Measurements from ENCODE around the gene DNAJA2. TPM values are rescaled to one million over a fixed set of nuclear protein-coding genes. Genes with fewer than 3 reads are reported as not detected.

Gene DNAJA2
- total RNA-seq, 3 donors from 2014 or later (not counting 1 experiment from before 2014, with no cell fraction given), result 71.8 to 83.2 (median 74.5) TPM

GRCh38 chr16:46928811-46929210 is 44.7 kb downstream of the DNAJA2 start:
- DNase-seq (no peak), ATAC-seq (no peak)
- intact Hi-C loops (cut with micrococcal nuclease), result no loop called here
- WGBS (ENCODE audit: insufficient coverage), result 86% methylated on average over 15 of the region's 15 CpGs
- no peak for TF ChIP-seq CTCF (IDR thresholded peaks at IDR 0.05)
- Mint-ChIP-seq H3K27me3 (ENCODE audit: low read depth in 2 of 2) (no peaks in the 10 kb centered on the region), H3K27ac (no peak overlapping the region), H3K4me1 (no peaks in the 10 kb centered on the region), H3K4me3 (no peak overlapping the region), H3K9me3 (no peaks in the 10 kb centered on the region), H3K36me3 (no peaks in the 10 kb centered on the region)
- Histone ChIP-seq H3K4me3 (ENCODE audit: low read length) (no peak overlapping the region), H3K27me3 (ENCODE audit: control insufficient read depth, insufficient read depth, low read length) (no peaks in the 10 kb centered on the region), H3K4me1 (ENCODE audit: control insufficient read depth, insufficient read depth, low read length) (peaks cover 5% of the 10 kb centered on the region), H3K9me3 (ENCODE audit: control insufficient read depth, insufficient read depth, low read length) (no peaks in the 10 kb centered on the region), H3K36me3 (ENCODE audit: control insufficient read depth, insufficient read depth, low read length) (no peaks in the 10 kb centered on the region), H3K27ac (ENCODE audit: low read length) (no peak overlapping the region)

DNA sequence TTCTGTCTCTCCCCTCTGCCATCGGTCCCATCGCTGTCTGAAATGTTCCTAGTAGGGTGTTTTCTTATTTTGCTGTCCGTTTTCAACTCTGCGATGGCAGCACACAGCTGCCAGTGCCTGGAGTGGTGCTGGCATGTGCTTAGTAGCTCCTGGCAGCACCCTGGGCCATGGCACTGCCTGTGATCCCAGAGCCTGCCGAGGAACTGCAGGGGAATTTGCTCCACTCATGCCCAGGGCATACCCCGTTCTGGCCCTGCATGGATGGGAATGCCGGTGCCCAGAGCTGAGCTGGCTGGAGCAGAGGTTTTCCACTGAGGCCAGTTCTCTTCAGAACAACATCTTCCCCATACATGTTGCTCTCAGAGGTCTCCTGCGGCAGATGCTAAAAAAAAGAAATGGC is 46.2 kb downstream of the DNAJA2 start:
- H3K9me3 Mint-ChIP-seq, result no peaks in the 10 kb centered on the region
- H3K27me3 Mint-ChIP-seq (ENCODE audit: low read depth in 2 of 2), result no peaks in the 10 kb centered on the region
- H3K27ac Mint-ChIP-seq, result no peak overlapping the region
- 90% methylated on average over 8 of the region's 8 CpGs for WGBS (ENCODE audit: insufficient coverage)
- Histone ChIP-seq H3K4me3 (ENCODE audit: low read length) (no peak overlapping the region), H3K4me1 (ENCODE audit: control insufficient read depth, insufficient read depth, low read length) (peaks cover 5% of the 10 kb centered on the region), H3K9me3 (ENCODE audit: control insufficient read depth, insufficient read depth, low read length) (no peaks in the 10 kb centered on the region), H3K27ac (ENCODE audit: low read length) (no peak overlapping the region), H3K27me3 (ENCODE audit: control insufficient read depth, insufficient read depth, low read length) (no peaks in the 10 kb centered on the region), H3K36me3 (ENCODE audit: control insufficient read depth, insufficient read depth, low read length) (no peaks in the 10 kb centered on the region)
- H3K4me3 Mint-ChIP-seq, result no peak overlapping the region
- DNase-seq, result no peak
- intact Hi-C loops (cut with micrococcal nuclease), result no loop called here
- H3K4me1 Mint-ChIP-seq, result no peaks in the 10 kb centered on the region
- TF ChIP-seq CTCF (IDR thresholded peaks at IDR 0.05), result no peak
- ATAC-seq, result no peak
- no peaks in the 10 kb centered on the region for H3K36me3 Mint-ChIP-seq

GRCh38 chr16:46926470-46927225 is 46.8 kb downstream of the DNAJA2 start:
- no peak for TF ChIP-seq CTCF (IDR thresholded peaks at IDR 0.05)
- Mint-ChIP-seq H3K4me3 (no peak overlapping the region), H3K9me3 (no peaks in the 10 kb centered on the region), H3K4me1 (no peaks in the 10 kb centered on the region), H3K36me3 (no peaks in the 10 kb centered on the region), H3K27ac (no peak overlapping the region), H3K27me3 (ENCODE audit: low read depth in 2 of 2) (no peaks in the 10 kb centered on the region)
- intact Hi-C loops (cut with micrococcal nuclease), result no loop called here
- H3K4me3 ChIP-seq (ENCODE audit: low read length), result no peak overlapping the region
- H3K27me3 ChIP-seq (ENCODE audit: control insufficient read depth, insufficient read depth, low read length), result no peaks in the 10 kb centered on the region
- ATAC-seq (no peak), DNase-seq (no peak)
- no peaks in the 10 kb centered on the region for H3K36me3 ChIP-seq (ENCODE audit: control insufficient read depth, insufficient read depth, low read length)
- 90% methylated on average over 13 of the region's 13 CpGs for WGBS (ENCODE audit: insufficient coverage)
- H3K9me3 ChIP-seq (ENCODE audit: control insufficient read depth, insufficient read depth, low read length), result no peaks in the 10 kb centered on the region
- H3K27ac ChIP-seq (ENCODE audit: low read length), result no peak overlapping the region
- H3K4me1 ChIP-seq (ENCODE audit: control insufficient read depth, insufficient read depth, low read length), result peaks cover 5% of the 10 kb centered on the region

- TF ChIP-seq CTCF (IDR thresholded peaks at IDR 0.05), result no peak
- no peak overlapping the region for H3K27ac ChIP-seq (ENCODE audit: low read length)
- H3K9me3 ChIP-seq (ENCODE audit: control insufficient read depth, insufficient read depth, low read length), result no peaks in the 10 kb centered on the region
- no peak overlapping the region for H3K4me3 ChIP-seq (ENCODE audit: low read length)
- Mint-ChIP-seq H3K4me3 (no peak overlapping the region), H3K27ac (no peak overlapping the region), H3K4me1 (no peaks in the 10 kb centered on the region), H3K9me3 (no peaks in the 10 kb centered on the region), H3K36me3 (no peaks in the 10 kb centered on the region), H3K27me3 (ENCODE audit: low read depth in 2 of 2) (no peaks in the 10 kb centered on the region)
- DNase-seq (no peak), ATAC-seq (no peak)
- no peaks in the 10 kb centered on the region for H3K4me1 ChIP-seq (ENCODE audit: control insufficient read depth, insufficient read depth, low read length)
- WGBS (ENCODE audit: insufficient coverage), result 90% methylated on average over 6 of the region's 6 CpGs
- H3K27me3 ChIP-seq (ENCODE audit: control insufficient read depth, insufficient read depth, low read length), result no peaks in the 10 kb centered on the region
- H3K36me3 ChIP-seq (ENCODE audit: control insufficient read depth, insufficient read depth, low read length), result no peaks in the 10 kb centered on the region
- intact Hi-C loops (cut with micrococcal nuclease), result no loop called here
Measured at GRCh38 chr16:46924402-46924801, 49.1 kb downstream of the DNAJA2 start.

Measured in natural killer cell (primary cell).